Activated CD4-positive, alpha-beta memory T cell treated with anti-CD3 and anti-CD28 coated beads, Interleukin-2, amount 10 ng/mL, durations not matched to agents 7 days and 5 days (primary cell): ENCODE measurements around the gene ACTBL2. TPM values are rescaled to one million over a fixed set of nuclear protein-coding genes. Genes with fewer than 3 reads are reported as not detected.
"Not testable (repeated sequence)": the region's sequence is repeated elsewhere in the genome, so short reads cannot be mapped to it uniquely, and the experiment has no call there.

Source experiments
- CTCF ChIA-PET: fragments of 350-600 bp; sonication (Branson Sonifier 250); formaldehyde crosslinking; loops from one replicate; lab custom pipeline; 2021; ENCODE audit warnings: antibody characterized with exemption, inconsistent platforms; lab: Charles Lee
- POLR2A ChIA-PET: fragments of 350-600 bp; sonication (Branson Sonifier 250); formaldehyde crosslinking; loops from one replicate; lab custom pipeline; 2021; ENCODE audit warnings: antibody characterized with exemption; lab: Charles Lee
- DNase-seq: peaks from one replicate; pipeline ENCODE4 v3.0.0-alpha.2; 2020
- H3K27ac Mint-ChIP-seq: one replicate; pipeline ENCODE4 v1.8.0; 2021; ENCODE audit warnings: mild to moderate bottlenecking, mixed read lengths
- H3K27me3 Mint-ChIP-seq: one replicate; pipeline ENCODE4 v1.8.0; 2021; ENCODE audit warnings: mixed read lengths
- H3K36me3 Mint-ChIP-seq: one replicate; pipeline ENCODE4 v1.8.0; 2021; ENCODE audit warnings: low read depth, mixed read lengths
- H3K4me1 Mint-ChIP-seq: one replicate; pipeline ENCODE4 v1.8.0; 2021; ENCODE audit warnings: mixed read lengths
- H3K4me3 Mint-ChIP-seq: one replicate; pipeline ENCODE4 v1.8.0; 2021; ENCODE audit warnings: mild to moderate bottlenecking, mixed read lengths
- H3K9me3 Mint-ChIP-seq: one replicate; pipeline ENCODE4 v1.8.0; 2021; ENCODE audit warnings: mixed read lengths
- total RNA-seq, 2 experiments: library from RNA; stranded (reverse); gene quantifications; one replicate each; pipeline ENCODE4 v1.2.3, GENCODE V29; 2021

Gene ACTBL2
- total RNA-seq, 2 experiments from 2014 or later, result not detected

GRCh38 chr5:57491369-57491965 is 8.9 kb upstream of the ACTBL2 start:
- ChIA-PET POLR2A (no interaction called here), CTCF (interaction anchor here (1.4 kb wide), 1 partner anchor 193 kb away, joined by 4 read pairs; no protein-coding TSS in a partner anchor)
- no peak overlapping the region for H3K27ac Mint-ChIP-seq
- no peaks in the 10 kb centered on the region for H3K9me3 Mint-ChIP-seq
- H3K4me3 Mint-ChIP-seq, result no peak overlapping the region
- DNase-seq, result no peak
- H3K36me3 Mint-ChIP-seq, result no peaks in the 10 kb centered on the region
- H3K4me1 Mint-ChIP-seq, result peaks cover 29% of the 10 kb centered on the region
- peaks cover 7% of the 10 kb centered on the region for H3K27me3 Mint-ChIP-seq

GRCh38 chr5:57488215-57488955 is 5.8 kb upstream of the ACTBL2 start:
- Mint-ChIP-seq H3K9me3 (no peaks in the 10 kb centered on the region), H3K27me3 (peaks cover 7% of the 10 kb centered on the region), H3K27ac (no peak overlapping the region), H3K4me1 (peaks cover 7% of the 10 kb centered on the region), H3K36me3 (no peaks in the 10 kb centered on the region), H3K4me3 (no peak overlapping the region)
- POLR2A ChIA-PET, result no interaction called here
- CTCF ChIA-PET, result no interaction called here
- no peak for DNase-seq

- CTCF ChIA-PET, result interaction anchor here (1.3 kb wide), 1 partner anchor 13 kb away, joined by 7 read pairs; no protein-coding TSS in a partner anchor
- Mint-ChIP-seq H3K27me3 (peaks cover 3% of the 10 kb centered on the region), H3K4me1 (peaks cover 5% of the 10 kb centered on the region), H3K36me3 (no peaks in the 10 kb centered on the region), H3K4me3 (no peak overlapping the region), H3K27ac (no peak overlapping the region), H3K9me3 (no peaks in the 10 kb centered on the region)
- DNase-seq, result no peak
- POLR2A ChIA-PET, result no interaction called here
These were observed 3.5 kb upstream of the ACTBL2 start for GRCh38 chr5:57486027-57486602.

- Mint-ChIP-seq H3K9me3 (no peaks in the 10 kb centered on the region), H3K36me3 (no peaks in the 10 kb centered on the region), H3K4me3 (no peak overlapping the region), H3K27ac (no peak overlapping the region), H3K4me1 (no peaks in the 10 kb centered on the region), H3K27me3 (peaks cover 4% of the 10 kb centered on the region)
- ChIA-PET POLR2A (no interaction called here), CTCF (no interaction called here)
- DNase-seq, result no peak
These were observed 3.8 kb downstream of the ACTBL2 start for GRCh38 chr5:57478826-57479225.

GRCh38 chr5:57476601-57477056 is 6.0 kb downstream of the ACTBL2 start:
- DNase-seq, result no peak
- no peaks in the 10 kb centered on the region for H3K36me3 Mint-ChIP-seq
- H3K4me3 Mint-ChIP-seq, result no peak overlapping the region
- H3K27ac Mint-ChIP-seq, result no peak overlapping the region
- no peaks in the 10 kb centered on the region for H3K9me3 Mint-ChIP-seq
- no peaks in the 10 kb centered on the region for H3K4me1 Mint-ChIP-seq
- ChIA-PET CTCF (no interaction called here), POLR2A (no interaction called here)
- peaks cover 4% of the 10 kb centered on the region for H3K27me3 Mint-ChIP-seq

- H3K27ac Mint-ChIP-seq, result no peak overlapping the region
- no peaks in the 10 kb centered on the region for H3K9me3 Mint-ChIP-seq
- no peak for DNase-seq
- no peaks in the 10 kb centered on the region for H3K36me3 Mint-ChIP-seq
- ChIA-PET CTCF (no interaction called here), POLR2A (no interaction called here)
- peaks cover 9% of the 10 kb centered on the region for H3K27me3 Mint-ChIP-seq
- no peaks in the 10 kb centered on the region for H3K4me1 Mint-ChIP-seq
- no peak overlapping the region for H3K4me3 Mint-ChIP-seq
These were observed 12.3 kb downstream of the ACTBL2 start for GRCh38 chr5:57470339-57470738.

- DNase-seq, result no peak
- ChIA-PET CTCF (no interaction called here), POLR2A (no interaction called here)
- Mint-ChIP-seq H3K36me3 (no peaks in the 10 kb centered on the region), H3K4me3 (no peak overlapping the region), H3K27ac (no peak overlapping the region), H3K27me3 (peaks cover 8% of the 10 kb centered on the region), H3K4me1 (no peaks in the 10 kb centered on the region), H3K9me3 (no peaks in the 10 kb centered on the region)
These were observed 14.0 kb downstream of the ACTBL2 start for GRCh38 chr5:57468481-57469163.

- DNase-seq, result no peak
- H3K36me3 Mint-ChIP-seq, result no peaks in the 10 kb centered on the region
- H3K27me3 Mint-ChIP-seq, result peaks cover 11% of the 10 kb centered on the region
- H3K27ac Mint-ChIP-seq, result no peak overlapping the region
- POLR2A ChIA-PET, result no interaction called here
- CTCF ChIA-PET, result no interaction called here
- no peaks in the 10 kb centered on the region for H3K9me3 Mint-ChIP-seq
- no peaks in the 10 kb centered on the region for H3K4me1 Mint-ChIP-seq
- H3K4me3 Mint-ChIP-seq, result no peak overlapping the region
These were observed 16.1 kb downstream of the ACTBL2 start for GRCh38 chr5:57466544-57466943.

- CTCF ChIA-PET, result not testable (repeated sequence)
These were observed 22.6 kb downstream of the ACTBL2 start for GRCh38 chr5:57460056-57460455.

GRCh38 chr5:57458443-57458842 is 24.2 kb downstream of the ACTBL2 start:
- H3K4me1 Mint-ChIP-seq, result no peaks in the 10 kb centered on the region

More at GRCh38 chr5:57460056-57460455, 22.6 kb downstream of the ACTBL2 start:
- H3K4me1 Mint-ChIP-seq, H3K27me3 Mint-ChIP-seq, H3K27ac Mint-ChIP-seq, H3K4me3 Mint-ChIP-seq, H3K9me3 Mint-ChIP-seq, DNase-seq, H3K36me3 Mint-ChIP-seq, POLR2A ChIA-PET: not testable (repeated sequence)

GRCh38 chr5:57456531-57457135 is 26.0 kb downstream of the ACTBL2 start:
- Mint-ChIP-seq H3K27ac (no peak overlapping the region), H3K36me3 (no peaks in the 10 kb centered on the region), H3K4me3 (no peak overlapping the region), H3K9me3 (no peaks in the 10 kb centered on the region), H3K27me3 (peaks cover 2% of the 10 kb centered on the region), H3K4me1 (no peaks in the 10 kb centered on the region)
- ChIA-PET CTCF (interaction anchor here (0.6 kb wide), 1 partner anchor 682 kb away, joined by 3 read pairs; no protein-coding TSS in a partner anchor), POLR2A (no interaction called here)
- no peak for DNase-seq

More at GRCh38 chr5:57458443-57458842, 24.2 kb downstream of the ACTBL2 start:
- POLR2A ChIA-PET, result no interaction called here
- Mint-ChIP-seq H3K27ac (no peak overlapping the region), H3K4me3 (no peak overlapping the region), H3K27me3 (peaks cover 6% of the 10 kb centered on the region), H3K36me3 (no peaks in the 10 kb centered on the region), H3K9me3 (no peaks in the 10 kb centered on the region)
- no peak for DNase-seq
- CTCF ChIA-PET, result interaction anchor here (1.2 kb wide), 1 partner anchor 159 kb away, joined by 3 read pairs; no protein-coding TSS in a partner anchor

- Mint-ChIP-seq H3K27ac (no peak overlapping the region), H3K9me3 (no peaks in the 10 kb centered on the region), H3K27me3 (peaks cover 2% of the 10 kb centered on the region), H3K36me3 (no peaks in the 10 kb centered on the region), H3K4me1 (no peaks in the 10 kb centered on the region), H3K4me3 (no peak overlapping the region)
- ChIA-PET POLR2A (no interaction called here), CTCF (interaction anchor here (0.6 kb wide), 1 partner anchor 681 kb away, joined by 3 read pairs; no protein-coding TSS in a partner anchor)
- DNase-seq, result no peak
These were observed 26.8 kb downstream of the ACTBL2 start for GRCh38 chr5:57455511-57456455.
